Ovary (tissue), 9 donors: ENCODE measurements around the gene GRIN2A. TPM values are rescaled to one million over a fixed set of nuclear protein-coding genes. Genes with fewer than 3 reads are reported as not detected.

ENCODE experiments used
- DNase-seq, 5 donors: peaks; one replicate each; pipeline ENCODE4 v3.0.0-alpha.2; 2019 to 2020
- H3K27ac ChIP-seq, 2 donors: fragments of 200-600 bp; one replicate each; pipeline versions ENCODE4 v1.5.1 to v1.8.0; 2019 to 2022
- H3K27me3 ChIP-seq: fragments of 200-600 bp; one replicate; pipeline ENCODE4 v1.8.0; 2022
- H3K36me3 ChIP-seq: fragments of 200-600 bp; sonication (generic); one replicate; pipeline ENCODE4 v1.5.1; 2019
- H3K4me1 ChIP-seq: one replicate; pipeline ENCODE4 v1.8.1; 2013; ENCODE audit warnings: mild to moderate bottlenecking, moderate library complexity; ENCODE audit not compliant: insufficient read depth
- H3K4me3 ChIP-seq: fragments of 200-600 bp; sonication (generic); one replicate; pipeline ENCODE4 v1.5.1; 2017
- H3K9me3 ChIP-seq, 2 donors: fragments of 200-600 bp in 1 of 2; sonication (generic) in 1 of 2; one replicate each; pipeline versions ENCODE4 v1.5.1 to v1.8.1; 2013 to 2019; ENCODE audit warnings: mild to moderate bottlenecking in 1 of 2, moderate library complexity in 1 of 2
- EP300 ChIP-seq: sonication (generic); formaldehyde crosslinking; IDR thresholded peaks from one replicate; pipeline ENCODE4 v1.6.1; 2017; ENCODE audit warnings: antibody characterized with exemption
- POLR2A ChIP-seq: fragments of 450-650 bp; IDR thresholded peaks from one replicate; pipeline ENCODE4 v1.6.1; 2017; ENCODE audit warnings: antibody characterized with exemption, mild to moderate bottlenecking, moderate library complexity
- WGBS, 3 donors: extraction: QIAGEN DNeasy Blood & Tissue Kit in 1 of 3; methylation state at CpG; one replicate each; pipeline versions ENCODE4 v1.1.5 to v1.1.7; 2013 to 2017; 5-methylcytosine and 5-hydroxymethylcytosine counted together
- intact Hi-C, 4 donors: fragments of 100-400 bp; cut with DNase I; formaldehyde crosslinking; loops; one replicate each; pipeline versions ENCODE4 v1.11.0 to v1.15.1; 2022 to 2023
- polyA plus RNA-seq, 2 donors: library from polyadenylated mRNA; stranded (reverse); fragments of 200-250 nt in 1 of 2; fragments of 350-450 nt in 1 of 2; fragmentation: Illumina TruSeq in 1 of 2; extraction: RNeasy Lipid Tissue Mini Kit (QIAGEN cat#74804) in 1 of 2; gene quantifications; one replicate each; pipeline ENCODE4 v1.2.3, GENCODE V29; 2013 to 2014
- total RNA-seq, 7 donors: library from RNA; depleted of rRNA in 2 of 7; stranded (reverse); fragments of >200 nt in 2 of 7; fragmentation: NEBNext Ultra II Directional in 3 of 7; extraction: Animal tissue kit (Norgen Biotek cat#: 25700) in 3 of 7; gene quantifications; one replicate each; pipeline versions ENCODE4 v1.1.0 to v1.2.4, GENCODE V29; 2016 to 2023
- TF ChIP-seq, protein P1 (sequence below), 3 donors: fragments of 450-650 bp in 2 of 3; fragments of 200-600 bp in 1 of 3; IDR thresholded peaks; one replicate each; pipeline versions ENCODE4 v1.5.1 to v1.8.0; 2016 to 2022; ENCODE audit warnings: antibody characterized with exemption in 3 of 3, mild to moderate bottlenecking in 1 of 3
- donor health status: DM: no; HTN: no; CAD: no; lungs with moderate emphysema.
- donor health status: DM: no; HTN: no; CAD: no.
- donor health status: Bipolar disorder and iron deficiency.
- donor health status: DM: yes; HTN: yes; CAD: no.
- donor health status: DM: no; HTN: no; CAD: no.
- donor health status: DM: yes; HTN: yes; CAD: no.

Gene GRIN2A
- total and polyA plus RNA-seq, 9 donors: 0.08 to 5.4 (median 0.57) TPM; not detected in 1

GRCh38 chr16:10080051-10080772 lies 102.0 kb downstream of the GRIN2A start:
- WGBS, 3 donors: 19 to 24% (median 24%) methylated on average over 9 of the region's 9 CpGs
- DNase-seq: no peak
- Histone ChIP-seq H3K36me3 (no peaks in the 10 kb centered on the region), H3K9me3 (no peaks in the 10 kb centered on the region), H3K4me1 (peaks cover 1% of the 10 kb centered on the region), H3K4me3 (no peak overlapping the region), H3K27me3 (no peaks in the 10 kb centered on the region), H3K27ac (no peak overlapping the region)
- intact Hi-C loops: no loop called here
- TF ChIP-seq, protein P1, sequence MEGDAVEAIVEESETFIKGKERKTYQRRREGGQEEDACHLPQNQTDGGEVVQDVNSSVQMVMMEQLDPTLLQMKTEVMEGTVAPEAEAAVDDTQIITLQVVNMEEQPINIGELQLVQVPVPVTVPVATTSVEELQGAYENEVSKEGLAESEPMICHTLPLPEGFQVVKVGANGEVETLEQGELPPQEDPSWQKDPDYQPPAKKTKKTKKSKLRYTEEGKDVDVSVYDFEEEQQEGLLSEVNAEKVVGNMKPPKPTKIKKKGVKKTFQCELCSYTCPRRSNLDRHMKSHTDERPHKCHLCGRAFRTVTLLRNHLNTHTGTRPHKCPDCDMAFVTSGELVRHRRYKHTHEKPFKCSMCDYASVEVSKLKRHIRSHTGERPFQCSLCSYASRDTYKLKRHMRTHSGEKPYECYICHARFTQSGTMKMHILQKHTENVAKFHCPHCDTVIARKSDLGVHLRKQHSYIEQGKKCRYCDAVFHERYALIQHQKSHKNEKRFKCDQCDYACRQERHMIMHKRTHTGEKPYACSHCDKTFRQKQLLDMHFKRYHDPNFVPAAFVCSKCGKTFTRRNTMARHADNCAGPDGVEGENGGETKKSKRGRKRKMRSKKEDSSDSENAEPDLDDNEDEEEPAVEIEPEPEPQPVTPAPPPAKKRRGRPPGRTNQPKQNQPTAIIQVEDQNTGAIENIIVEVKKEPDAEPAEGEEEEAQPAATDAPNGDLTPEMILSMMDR (IDR thresholded peaks at IDR 0.05): no peak
- TF ChIP-seq POLR2A (no peak), EP300 (no peak)

DNA sequence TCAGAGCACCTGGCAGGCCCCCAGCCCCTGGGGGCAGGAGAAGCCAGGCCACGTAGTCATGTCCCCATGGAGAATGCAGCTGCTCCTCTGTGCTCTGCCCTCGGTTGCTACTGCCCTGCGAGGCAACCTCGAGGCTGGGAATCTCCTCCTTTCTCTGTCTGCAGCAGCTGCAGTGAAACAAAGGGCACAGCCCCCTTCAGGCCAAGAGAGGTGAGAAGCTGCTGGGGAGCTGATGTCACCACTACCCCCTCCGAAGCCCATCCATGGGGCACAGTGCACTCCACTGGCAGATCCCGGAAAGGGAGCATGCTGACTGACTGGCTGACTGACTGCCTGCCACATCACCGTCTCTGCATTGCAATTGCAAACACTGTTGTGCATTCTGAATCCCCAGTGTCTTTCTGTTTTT lies 103.7 kb downstream of the GRIN2A start:
- peaks cover 1% of the 10 kb centered on the region for H3K4me1 ChIP-seq
- TF ChIP-seq POLR2A: no peak
- no peak for TF ChIP-seq EP300
- TF ChIP-seq, protein P1 (IDR thresholded peaks at IDR 0.05): no peak
- H3K36me3 ChIP-seq: no peaks in the 10 kb centered on the region
- intact Hi-C loops: no loop called here
- no peak overlapping the region for H3K4me3 ChIP-seq
- DNase-seq: no peak
- no peaks in the 10 kb centered on the region for H3K27me3 ChIP-seq
- H3K27ac ChIP-seq: no peak overlapping the region
- H3K9me3 ChIP-seq: no peaks in the 10 kb centered on the region
- WGBS, 3 donors: 54 to 64% (median 60%) methylated on average over 7 of the region's 7 CpGs

DNA sequence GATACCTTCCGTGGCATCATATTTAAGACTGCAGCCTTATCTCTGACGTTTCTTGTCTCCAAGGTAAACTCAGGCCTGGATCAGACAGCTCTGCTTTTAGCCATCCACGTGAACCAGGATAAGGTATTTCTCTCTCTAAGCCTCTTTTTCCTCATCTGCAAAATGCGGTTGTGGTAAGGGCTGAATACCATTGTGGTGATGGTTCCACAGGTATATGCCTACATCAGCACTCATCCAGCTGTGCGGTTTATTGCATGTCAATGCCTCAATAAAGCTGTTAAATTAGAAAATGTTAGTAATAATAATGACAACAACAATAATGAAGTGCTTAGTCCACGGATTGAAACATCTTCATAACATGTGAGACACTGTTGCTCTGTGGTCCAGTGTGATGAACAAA lies 104.4 kb downstream of the GRIN2A start:
- no peaks in the 10 kb centered on the region for H3K36me3 ChIP-seq
- TF ChIP-seq EP300 (no peak), POLR2A (no peak)
- TF ChIP-seq, protein P1 (IDR thresholded peaks at IDR 0.05): no peak
- no peaks in the 10 kb centered on the region for H3K9me3 ChIP-seq
- H3K27ac ChIP-seq: no peak overlapping the region
- H3K4me3 ChIP-seq: no peak overlapping the region
- no peak for DNase-seq
- intact Hi-C loops: no loop called here
- H3K4me1 ChIP-seq: peaks cover 1% of the 10 kb centered on the region
- H3K27me3 ChIP-seq: no peaks in the 10 kb centered on the region
- 80 to 87% (median 86%) methylated on average over 6 of the region's 6 CpGs for WGBS, 3 donors

GRCh38 chr16:10076037-10076436 lies 106.2 kb downstream of the GRIN2A start:
- Histone ChIP-seq H3K36me3 (no peaks in the 10 kb centered on the region), H3K4me3 (no peak overlapping the region), H3K27ac (no peak overlapping the region), H3K9me3 (no peaks in the 10 kb centered on the region), H3K27me3 (no peaks in the 10 kb centered on the region), H3K4me1 (peaks cover 1% of the 10 kb centered on the region)
- intact Hi-C loops: no loop called here
- WGBS, 3 donors: 89 to 91% (median 90%) methylated on average over 5 of the region's 5 CpGs
- no peak for DNase-seq
- TF ChIP-seq EP300 (no peak), POLR2A (no peak)
- TF ChIP-seq, protein P1 (IDR thresholded peaks at IDR 0.05): no peak
